GM12873 (cell line): ENCODE results near the gene SIX6.

Source experiments
- CTCF ChIP-seq: IDR thresholded peaks from 2 replicates; pipeline ENCODE4 v1.5.1; 2012; ENCODE audit warnings: low read depth, mild to moderate bottlenecking, moderate library complexity, low read length, control low read depth; ENCODE audit not compliant: insufficient read depth; ENCODE audit errors: missing control alignments

Gene SIX6

GRCh38 chr14:60509438-60510253 lies 700 bp downstream of the SIX6 start:
- no peak for TF ChIP-seq CTCF

- no peak for TF ChIP-seq CTCF
Measured at GRCh38 chr14:60510254-60510950, 1.5 kb downstream of the SIX6 start.

- no peak for TF ChIP-seq CTCF
Measured at GRCh38 chr14:60510951-60511599, 2.1 kb downstream of the SIX6 start.

- no peak for TF ChIP-seq CTCF
Measured at GRCh38 chr14:60512126-60512525, 3.2 kb downstream of the SIX6 start.

GRCh38 chr14:60512973-60513571 lies 4.1 kb downstream of the SIX6 start:
- no peak for TF ChIP-seq CTCF

GRCh38 chr14:60514378-60514740 lies 5.4 kb downstream of the SIX6 start:
- no peak for TF ChIP-seq CTCF
